ENCODE measurements around the gene PHLPP2. TPM values are rescaled to one million over a fixed set of nuclear protein-coding genes. Genes with fewer than 3 reads are reported as not detected.

Gene PHLPP2, protein sequence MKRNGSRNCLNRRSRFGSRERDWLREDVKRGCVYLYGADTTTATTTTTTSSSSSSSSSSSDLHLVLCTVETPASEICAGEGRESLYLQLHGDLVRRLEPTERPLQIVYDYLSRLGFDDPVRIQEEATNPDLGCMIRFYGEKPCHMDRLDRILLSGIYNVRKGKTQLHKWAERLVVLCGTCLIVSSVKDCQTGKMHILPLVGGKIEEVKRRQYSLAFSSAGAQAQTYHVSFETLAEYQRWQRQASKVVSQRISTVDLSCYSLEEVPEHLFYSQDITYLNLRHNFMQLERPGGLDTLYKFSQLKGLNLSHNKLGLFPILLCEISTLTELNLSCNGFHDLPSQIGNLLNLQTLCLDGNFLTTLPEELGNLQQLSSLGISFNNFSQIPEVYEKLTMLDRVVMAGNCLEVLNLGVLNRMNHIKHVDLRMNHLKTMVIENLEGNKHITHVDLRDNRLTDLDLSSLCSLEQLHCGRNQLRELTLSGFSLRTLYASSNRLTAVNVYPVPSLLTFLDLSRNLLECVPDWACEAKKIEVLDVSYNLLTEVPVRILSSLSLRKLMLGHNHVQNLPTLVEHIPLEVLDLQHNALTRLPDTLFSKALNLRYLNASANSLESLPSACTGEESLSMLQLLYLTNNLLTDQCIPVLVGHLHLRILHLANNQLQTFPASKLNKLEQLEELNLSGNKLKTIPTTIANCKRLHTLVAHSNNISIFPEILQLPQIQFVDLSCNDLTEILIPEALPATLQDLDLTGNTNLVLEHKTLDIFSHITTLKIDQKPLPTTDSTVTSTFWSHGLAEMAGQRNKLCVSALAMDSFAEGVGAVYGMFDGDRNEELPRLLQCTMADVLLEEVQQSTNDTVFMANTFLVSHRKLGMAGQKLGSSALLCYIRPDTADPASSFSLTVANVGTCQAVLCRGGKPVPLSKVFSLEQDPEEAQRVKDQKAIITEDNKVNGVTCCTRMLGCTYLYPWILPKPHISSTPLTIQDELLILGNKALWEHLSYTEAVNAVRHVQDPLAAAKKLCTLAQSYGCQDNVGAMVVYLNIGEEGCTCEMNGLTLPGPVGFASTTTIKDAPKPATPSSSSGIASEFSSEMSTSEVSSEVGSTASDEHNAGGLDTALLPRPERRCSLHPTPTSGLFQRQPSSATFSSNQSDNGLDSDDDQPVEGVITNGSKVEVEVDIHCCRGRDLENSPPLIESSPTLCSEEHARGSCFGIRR (N-terminal part only)
- total RNA-seq = 6.0 TPM

DNA sequence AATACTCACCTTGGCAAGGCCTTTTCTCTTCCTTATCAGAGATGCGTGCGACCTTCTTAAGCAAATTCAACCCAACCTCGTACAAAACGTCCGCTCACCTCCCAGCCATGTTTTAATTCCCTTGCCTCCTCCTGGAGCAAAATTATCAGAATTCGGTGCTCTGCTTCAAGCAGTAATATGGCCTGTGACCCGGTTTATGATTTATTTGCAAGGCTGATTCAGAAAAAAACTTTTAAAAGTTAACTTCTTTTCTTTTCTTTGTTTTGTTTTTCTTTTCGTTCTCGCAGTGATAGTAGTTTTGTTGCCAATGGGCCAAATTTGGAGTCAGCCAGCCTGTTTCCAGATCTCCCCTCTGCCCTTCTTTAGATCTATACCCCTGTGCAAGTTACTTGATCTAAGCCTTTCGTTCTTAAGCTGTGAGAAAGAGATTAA is at the start of gene PHLPP2:
Gene PHLPP2, minus strand, starts transcription at position 382 of the 432 bp plus-strand sequence. CDS start 9,906 bp downstream, outside the sequence.
- DNase-seq = no peak

DNA sequence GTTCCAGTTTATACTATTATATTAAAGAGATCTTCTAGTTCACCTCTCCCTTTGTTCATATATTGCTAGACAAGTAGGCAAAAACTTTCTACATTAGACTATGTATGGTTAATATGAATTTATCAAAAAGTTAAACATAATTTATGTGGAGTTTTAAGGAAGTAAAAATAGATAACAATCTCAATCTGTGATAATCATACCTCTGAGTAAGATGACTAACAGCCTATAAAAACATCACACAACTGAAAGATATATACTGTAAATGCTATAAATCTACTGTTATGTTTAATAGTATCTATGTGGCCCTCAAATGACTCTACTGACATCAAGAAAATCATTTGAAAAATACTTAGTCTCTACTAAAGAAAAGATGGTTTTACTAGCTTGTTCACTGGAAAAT is 47.1 kb upstream of the PHLPP2 start:
- DNase-seq = no peak

DNA sequence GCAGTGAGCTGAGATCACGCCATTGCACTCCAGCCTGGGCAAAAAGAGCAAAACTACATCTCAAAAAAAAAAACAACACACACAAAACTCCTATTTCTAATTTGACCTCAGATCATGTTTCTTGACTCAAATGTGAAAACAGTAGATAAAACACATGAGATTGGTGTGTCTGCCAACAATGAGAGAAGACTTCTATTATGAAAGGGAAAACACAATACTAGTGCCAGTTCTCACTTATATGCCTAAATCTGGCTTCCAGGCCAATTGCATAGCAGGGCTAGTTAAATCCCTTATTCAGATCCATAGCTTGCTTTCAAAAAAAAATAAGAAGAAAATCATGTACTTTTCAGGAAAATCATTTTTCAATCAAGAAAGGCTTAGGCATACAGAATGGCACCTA is 44.7 kb upstream of the PHLPP2 start:
- no peak for DNase-seq

DNA sequence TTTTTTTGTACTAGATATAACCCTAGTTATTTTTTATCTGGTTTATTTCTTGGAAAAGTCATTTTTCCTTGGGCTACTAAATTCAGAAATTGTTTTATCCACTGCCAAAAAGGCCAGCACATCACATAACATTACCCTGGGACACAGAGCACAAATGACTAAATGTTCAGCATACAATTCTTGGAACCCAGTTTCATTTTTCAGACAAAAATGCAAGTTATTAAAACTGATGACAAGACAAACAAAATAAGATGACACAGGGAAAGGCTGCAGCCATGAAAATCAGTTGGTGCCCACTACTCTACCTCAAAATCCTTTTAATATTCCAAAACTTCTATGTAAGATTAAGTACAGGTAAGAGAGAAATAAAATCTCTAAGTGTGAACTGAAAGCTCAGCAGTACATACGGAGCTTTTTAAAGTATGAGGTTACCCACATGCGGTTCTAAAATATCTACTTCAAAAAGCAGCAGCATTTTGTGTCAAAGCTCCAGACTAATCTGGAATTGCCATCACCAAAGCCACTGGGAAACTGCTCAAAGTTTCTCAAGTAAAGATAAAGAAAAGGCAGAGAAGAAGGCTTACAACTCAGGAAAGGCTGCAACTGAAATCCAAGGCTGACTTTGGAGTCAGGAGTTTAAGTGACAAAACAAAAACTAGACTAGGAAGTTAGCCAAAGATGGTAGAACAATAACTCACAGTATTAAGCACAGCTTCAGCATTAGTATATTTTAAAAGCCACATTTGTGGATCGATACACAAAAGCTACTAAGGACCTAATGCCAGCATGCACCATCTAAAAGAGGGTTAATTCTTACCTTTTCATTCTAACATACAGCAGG is 42.8 kb upstream of the PHLPP2 start:
- DNase-seq = no peak

DNA sequence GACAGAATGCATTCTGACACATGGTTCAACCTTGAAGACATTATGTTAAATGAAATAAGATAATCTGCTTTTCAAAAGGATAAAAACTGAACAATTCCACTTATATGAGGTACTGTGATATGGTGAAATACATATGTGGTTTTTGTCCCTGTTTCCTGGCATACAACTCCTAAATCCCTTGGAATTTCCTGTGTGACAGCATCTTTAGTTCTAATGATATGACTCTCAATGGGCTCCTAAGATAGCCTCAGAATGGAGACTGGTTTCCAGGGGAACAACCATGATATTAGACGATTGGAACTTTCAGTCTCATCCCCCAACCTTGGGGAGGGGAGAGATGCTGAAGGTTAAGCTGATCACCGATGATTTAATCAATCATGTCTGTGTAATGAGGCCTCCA is 37.7 kb upstream of the PHLPP2 start:
- DNase-seq = no peak

DNA sequence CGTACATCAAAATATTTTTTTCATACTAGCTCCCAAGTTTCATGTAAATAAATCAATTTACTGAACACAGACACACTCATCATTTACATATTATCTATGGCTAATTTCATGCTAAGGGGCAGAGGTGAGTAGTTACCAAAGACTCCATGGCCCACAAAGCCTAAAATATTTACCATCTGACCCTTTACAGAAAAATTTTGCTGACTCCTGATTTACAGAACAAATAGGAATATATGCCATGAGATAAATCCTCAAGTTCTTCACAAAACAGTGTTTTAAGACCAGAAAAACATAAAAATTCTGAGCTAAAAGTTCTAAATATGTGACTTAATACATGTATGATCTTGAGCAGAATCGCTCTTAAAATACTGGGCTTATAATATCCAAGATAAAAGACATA is 36.6 kb upstream of the PHLPP2 start:
- DNase-seq = no peak

DNA sequence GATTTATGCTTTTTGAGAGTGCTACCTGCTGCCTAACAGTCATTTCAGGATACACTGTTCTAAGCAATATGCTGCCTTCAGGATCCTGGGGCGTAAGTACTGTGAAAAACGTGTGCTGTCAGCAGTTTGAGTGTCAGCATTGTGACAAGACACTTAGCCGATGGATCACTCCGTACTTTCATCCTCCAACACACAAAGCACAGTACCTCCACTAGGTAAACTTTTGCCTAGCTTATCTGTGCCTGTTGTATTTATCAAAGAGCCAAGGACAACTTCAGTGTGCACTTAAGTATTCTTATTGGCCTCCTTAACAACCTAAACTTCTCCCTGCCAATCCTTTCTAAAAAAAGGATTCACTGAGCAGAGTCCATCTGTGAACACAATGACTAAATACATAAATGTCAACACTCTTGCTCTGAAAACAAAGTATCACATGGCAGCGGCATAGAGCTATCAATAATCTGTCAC is 33.8 kb upstream of the PHLPP2 start:
- no peak for DNase-seq

DNA sequence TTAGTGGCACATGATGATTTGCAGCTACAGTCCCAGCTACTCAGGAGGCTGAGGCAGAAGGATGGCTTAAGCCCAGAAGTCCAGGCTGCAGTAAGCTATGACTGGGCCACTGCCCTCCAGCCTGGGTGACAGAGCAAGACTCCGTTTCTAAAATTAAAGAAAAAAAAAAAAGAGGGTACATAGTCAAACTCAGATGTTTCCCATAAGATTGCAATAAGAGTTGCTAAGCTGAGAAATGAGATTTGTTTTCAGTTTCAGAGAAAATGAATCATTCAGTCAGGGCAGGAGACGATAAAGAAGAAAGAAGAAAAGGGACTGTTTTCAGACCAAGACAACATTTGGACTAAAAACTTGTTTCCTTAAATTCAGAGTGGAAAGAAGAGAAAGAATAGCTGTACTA is 30.2 kb upstream of the PHLPP2 start:
- DNase-seq = no peak

DNA sequence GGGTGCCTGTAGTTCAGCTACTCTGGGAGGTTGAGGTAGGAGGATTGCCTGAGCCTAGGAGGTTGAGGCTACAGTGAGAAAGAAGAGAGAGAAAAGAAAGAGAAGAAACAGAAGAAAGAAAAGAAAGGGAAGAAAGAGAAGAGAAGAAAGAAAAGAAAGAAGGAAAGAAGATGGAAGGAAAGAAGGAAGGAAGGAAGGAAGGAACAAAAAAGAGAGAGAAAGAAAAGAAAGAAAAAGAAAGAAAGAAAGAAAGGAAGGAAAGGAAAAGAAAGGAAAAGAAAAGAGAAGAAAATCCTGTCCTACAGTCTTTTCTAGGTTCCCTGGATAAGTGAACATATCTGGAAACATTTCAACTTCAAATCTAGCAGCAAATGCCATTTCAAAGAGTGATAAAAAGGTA is 29.6 kb upstream of the PHLPP2 start:
- DNase-seq = no peak

DNA sequence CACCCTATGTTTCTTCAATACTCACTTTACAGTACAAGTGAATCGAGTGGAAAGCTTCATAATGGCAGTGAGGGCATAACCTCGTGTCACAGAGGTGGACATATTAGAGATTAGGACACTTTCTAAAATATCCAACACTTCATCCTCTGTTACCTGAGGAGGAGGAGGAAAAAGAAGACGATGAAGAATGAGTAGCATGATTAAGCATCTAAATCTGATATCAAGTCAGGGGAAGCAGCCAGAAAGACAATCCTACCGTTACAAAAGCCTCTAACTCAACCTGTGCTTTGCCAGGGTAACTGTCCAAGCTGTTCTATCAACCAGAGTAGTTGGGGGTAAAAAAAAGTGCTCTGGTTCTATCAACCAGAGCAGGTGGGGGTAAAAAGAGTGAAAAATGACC is 23.7 kb upstream of the PHLPP2 start:
- no peak for DNase-seq

DNA sequence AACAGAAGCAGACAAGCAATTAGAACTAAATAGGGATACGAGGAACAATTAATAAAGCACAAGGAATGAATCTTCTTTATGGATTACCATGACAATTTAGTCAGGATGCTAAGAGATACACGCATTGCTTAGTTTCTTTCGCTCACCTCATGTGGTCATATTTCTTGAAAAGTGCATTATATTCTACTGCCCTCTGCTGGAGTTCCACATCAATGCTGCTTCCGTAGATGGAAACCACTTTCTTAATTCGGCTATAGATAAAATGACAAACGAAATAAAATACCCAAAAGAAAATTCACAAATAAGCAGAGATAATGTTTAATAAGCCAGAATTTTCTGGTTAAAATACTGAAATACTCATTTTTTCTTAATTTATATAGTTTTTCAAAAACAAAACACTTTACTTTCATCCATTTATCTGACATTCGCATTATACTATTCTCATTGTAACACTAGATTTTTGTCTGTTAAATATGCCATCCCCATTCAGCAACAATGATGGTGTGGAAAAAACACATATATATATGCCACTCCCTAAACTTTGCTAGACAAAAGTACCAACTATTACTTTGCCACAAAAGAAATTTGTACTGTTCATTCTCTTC is 22.0 kb upstream of the PHLPP2 start:
- DNase-seq = no peak

DNA sequence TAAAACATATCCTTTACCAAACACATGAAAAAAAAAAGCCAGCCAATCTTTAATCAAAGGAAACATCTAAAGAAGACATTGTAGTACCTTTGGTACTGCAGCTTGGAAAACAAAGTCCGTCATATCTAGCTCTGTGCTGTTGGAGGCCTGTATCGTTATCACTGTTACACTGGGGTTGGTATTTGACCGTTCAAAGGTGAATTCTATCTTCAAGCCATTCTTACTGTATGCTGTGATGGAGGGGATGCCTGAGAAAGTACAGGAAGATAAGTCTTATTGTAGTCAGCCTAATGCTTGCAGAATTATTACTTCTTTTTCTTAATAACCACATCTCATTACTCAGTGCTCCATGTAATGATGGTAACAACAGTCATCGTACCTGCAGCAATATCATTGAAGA is 14.4 kb upstream of the PHLPP2 start:
- no peak for DNase-seq

DNA sequence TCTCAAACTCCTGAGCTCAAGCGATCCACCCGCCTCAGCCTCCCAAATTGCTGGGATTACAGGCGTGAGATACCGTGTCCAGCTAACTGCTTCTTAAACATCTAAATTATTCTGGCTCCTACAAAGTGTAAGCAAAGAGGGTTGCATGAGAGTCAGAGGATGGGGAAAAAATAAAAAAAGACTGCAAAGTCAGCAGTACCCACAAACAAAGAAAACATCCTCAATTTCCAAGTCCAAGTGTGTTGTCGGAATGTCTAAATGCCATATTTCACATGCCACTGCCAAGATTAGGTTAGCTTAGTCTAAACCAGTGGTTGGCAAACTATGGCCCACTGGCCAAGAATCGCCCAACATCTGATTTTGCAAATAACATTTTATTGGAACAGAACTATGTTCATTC is 13.0 kb upstream of the PHLPP2 start:
- no peak for DNase-seq

DNA sequence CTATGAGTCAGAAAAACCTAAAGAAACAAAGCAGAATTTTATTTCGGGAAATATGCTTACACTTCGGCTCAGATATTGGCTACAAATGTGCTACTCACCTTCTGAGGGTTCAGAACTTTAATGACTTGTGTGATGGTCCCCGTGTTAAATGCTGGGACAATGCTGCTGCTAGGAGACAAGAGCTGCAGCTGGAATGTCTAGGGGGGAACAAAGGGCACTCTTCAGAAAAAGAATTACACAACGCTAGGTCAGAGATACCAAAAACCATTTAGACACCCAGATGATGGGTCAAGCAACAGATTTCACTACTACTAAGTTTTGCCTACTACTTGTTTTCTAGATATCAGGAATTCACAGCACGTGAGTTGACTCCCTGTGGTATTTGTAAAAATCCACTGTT is 10.0 kb upstream of the PHLPP2 start:
- no peak for DNase-seq

DNA sequence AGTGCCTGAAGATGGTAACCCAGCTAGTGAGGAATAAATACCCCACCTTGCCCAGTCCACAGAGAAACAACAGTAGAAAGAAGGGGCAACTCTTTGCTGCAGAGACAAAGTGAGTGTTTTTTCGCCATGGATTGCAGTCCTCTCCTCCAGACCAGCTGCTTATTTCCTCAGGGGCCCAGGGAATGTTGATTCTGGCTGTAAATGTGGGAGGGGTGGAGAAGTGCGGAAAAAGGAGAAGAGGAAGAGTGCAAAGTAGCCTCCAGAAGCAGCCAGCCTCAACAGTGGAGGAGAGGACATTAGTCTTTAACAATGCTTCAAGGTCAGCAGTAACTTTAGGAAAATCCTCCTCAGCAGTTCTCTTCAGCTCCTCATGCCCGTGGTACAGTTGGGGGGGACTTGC is 8.1 kb upstream of the PHLPP2 start:
- DNase-seq = no peak

DNA sequence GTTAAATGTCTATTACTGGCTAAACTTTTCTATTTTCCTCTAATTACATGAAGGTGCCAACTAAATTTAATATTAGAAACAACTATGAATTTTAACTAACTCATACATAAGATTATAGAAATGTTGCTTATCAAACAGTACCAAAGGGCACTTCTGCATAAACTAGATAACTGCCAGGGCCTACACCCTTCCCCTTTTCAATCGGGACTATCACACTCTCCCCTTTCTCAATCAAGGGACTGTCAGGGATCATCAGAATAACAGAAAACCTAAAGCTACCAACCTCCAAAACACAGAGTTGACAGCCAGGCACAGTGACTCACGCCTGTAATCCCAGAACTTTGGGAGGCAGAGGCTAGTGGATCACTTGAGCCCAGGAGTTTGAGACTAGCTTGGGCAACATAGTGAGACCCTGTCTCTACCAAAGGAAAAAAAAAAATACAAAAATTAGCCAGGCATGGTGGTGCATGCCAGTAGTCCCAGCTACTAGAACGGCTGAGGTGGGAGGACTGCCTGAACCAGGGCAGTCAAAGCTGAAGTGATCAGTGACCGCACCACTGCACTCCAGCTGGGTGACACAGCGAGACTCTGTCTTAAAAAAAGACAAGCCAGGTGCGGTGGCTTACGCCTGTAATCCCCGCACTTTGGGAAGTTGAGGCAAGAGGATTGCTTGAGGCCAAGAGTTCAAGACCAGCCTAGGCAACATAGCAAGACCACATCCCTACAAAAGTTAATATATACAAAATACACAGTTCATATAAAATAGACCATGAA is 3.2 kb upstream of the PHLPP2 start:
- no peak for DNase-seq

DNA sequence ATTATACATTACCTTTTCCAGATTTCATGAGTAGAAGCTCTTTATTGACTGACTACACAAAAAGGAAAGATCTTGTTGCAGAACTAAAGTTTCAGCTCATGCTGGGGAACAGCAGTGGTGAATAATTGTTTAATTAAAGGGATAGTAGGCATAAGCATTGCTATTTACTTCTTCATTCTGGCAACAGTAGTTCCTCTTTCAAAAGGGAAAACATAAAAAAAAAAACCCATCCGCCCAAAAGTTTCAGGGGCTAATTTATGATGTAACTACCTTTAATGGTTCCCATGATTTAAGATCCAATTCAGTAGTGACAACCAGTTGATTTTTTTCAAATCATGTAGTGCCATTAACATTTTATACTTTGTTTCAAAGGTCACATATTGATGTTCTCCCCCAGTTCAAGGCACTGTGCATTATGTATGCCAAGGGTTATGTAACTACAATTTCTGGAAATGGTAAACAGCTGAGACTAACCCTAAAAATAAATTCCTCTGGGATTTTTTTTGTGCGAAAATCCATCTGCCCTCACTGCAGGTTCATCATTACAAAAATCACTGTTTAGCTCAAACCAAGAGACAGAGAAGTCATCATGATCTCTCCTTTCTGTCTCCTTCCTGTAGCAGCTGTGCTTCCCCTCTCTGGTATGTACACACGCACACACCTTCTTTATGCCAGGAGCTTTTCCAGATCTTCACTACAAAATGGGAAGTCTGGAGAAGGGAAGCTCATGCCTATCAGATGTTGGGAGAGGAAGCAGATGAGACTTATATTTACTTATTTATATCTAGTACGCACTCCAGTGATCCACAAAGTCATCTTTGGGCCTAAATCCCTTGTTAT is 2.2 kb upstream of the PHLPP2 start:
- DNase-seq = no peak

DNA sequence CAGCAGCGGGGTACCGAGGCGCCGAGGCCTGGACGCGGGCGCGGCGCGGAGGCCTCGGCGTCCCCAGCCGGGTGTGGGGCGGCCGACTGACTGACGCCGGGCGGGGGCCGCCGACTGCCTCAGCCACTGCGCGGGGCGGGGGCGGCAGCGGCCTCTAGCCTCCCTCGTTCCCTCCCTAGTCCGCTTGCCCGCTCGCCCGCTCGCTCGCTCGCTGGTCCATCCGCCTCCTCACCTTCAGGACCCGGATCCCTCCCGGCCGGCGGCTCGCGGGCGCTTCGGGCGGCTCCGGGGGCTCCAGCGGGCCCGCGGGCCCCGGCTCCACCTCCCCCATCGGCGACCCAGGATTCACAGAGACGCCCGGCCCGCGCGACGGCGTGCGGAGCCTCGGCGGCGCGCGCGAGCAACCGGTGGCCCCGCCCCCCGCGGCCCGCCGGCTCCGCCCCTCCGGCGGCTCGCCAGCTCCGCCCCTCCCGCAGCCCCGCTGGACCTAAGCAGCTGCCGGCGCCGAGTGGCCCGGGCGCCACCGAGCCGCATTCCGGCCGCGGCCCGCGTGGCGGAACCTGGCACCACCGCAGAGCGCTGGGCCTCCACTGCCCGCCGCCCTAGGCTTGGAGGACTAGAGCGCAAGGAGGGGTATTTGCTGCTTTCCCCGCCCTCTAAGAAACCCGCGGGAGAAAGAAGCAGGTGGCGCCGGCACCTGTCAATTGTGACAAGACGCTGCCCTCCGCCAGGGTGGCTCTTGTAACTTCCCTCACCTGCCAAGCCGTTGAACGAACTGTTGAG is 773 bp downstream of the PHLPP2 start:
- DNase-seq = peak; percentile 41

Measured in skin of body (tissue), 2 donors.